Thyroid gland (tissue), 4 donors: Measurements from ENCODE around the gene DCPS. TPM values are rescaled to one million over a fixed set of nuclear protein-coding genes. Genes with fewer than 3 reads are reported as not detected.

ENCODE experiments used
- DNase-seq, 2 donors: peaks; one replicate each; pipeline ENCODE4 v3.0.0-alpha.2; 2019
- H3K27ac ChIP-seq, 3 donors: fragments of 200-600 bp; sonication (generic); 1 replicate in 2 of 3; 2 replicates in 1 of 3; pipeline ENCODE4 v1.5.1; 2016 to 2019; ENCODE audit warnings: mild to moderate bottlenecking in 1 of 3, moderate library complexity in 1 of 3
- H3K27me3 ChIP-seq: fragments of 200-600 bp; sonication (generic); one replicate; pipeline ENCODE4 v1.5.1; 2019
- H3K36me3 ChIP-seq, 2 donors: fragments of 200-600 bp; sonication (generic); one replicate each; pipeline ENCODE4 v1.5.1; 2016 to 2019
- H3K4me1 ChIP-seq, 2 donors: fragments of 200-600 bp; sonication (generic); one replicate each; pipeline ENCODE4 v1.5.1; 2017 to 2019
- H3K4me3 ChIP-seq, 3 donors: fragments of 200-600 bp; sonication (generic); replicated peaks in 1 of 3; 1 replicate in 2 of 3; 2 replicates in 1 of 3; pipeline ENCODE4 v1.5.1; 2016; ENCODE audit warnings: mild to moderate bottlenecking in 1 of 3
- H3K9me3 ChIP-seq: fragments of 200-600 bp; sonication (generic); one replicate; pipeline ENCODE4 v1.5.1; 2017
- CTCF ChIP-seq, 6 experiments: fragments of 200-600 bp in 3 of 6; fragments of 450-650 bp in 3 of 6; sonication (generic) in 3 of 6; IDR thresholded peaks; one replicate each; pipeline ENCODE4 v1.5.1; 2016 to 2019; ENCODE audit warnings: antibody characterized with exemption in 6 of 6, mild to moderate bottlenecking in 2 of 6, inconsistent platforms in 1 of 6, moderate library complexity in 1 of 6
- POLR2A ChIP-seq, 2 donors: fragments of 450-650 bp; IDR thresholded peaks; one replicate each; pipeline ENCODE4 v1.6.1; 2017; ENCODE audit warnings: antibody characterized with exemption in 2 of 2, mild to moderate bottlenecking in 2 of 2, moderate library complexity in 1 of 2
- WGBS, 2 donors: methylation state at CpG; one replicate each; pipeline ENCODE4 v1.1.5; 2017; 5-methylcytosine and 5-hydroxymethylcytosine counted together
- intact Hi-C: fragments of 100-400 bp; cut with DNase I; formaldehyde crosslinking; loops from one replicate; pipeline ENCODE4 v1.15.1; 2023
- total RNA-seq, 4 donors: library from RNA; depleted of rRNA; stranded (reverse); fragments of >200 nt; gene quantifications; one replicate each; pipeline ENCODE4 v1.2.3, GENCODE V29; 2016

DCPS gene
- total RNA-seq, 4 donors from 2014 or later = 6.1 to 18.9 (median 13.9) TPM

GRCh38 chr11:126268361-126268707, 35.5 kb upstream of the DCPS start:
- WGBS, 2 donors = 0 to 1% methylated on average over 23 of the region's 23 CpGs
- H3K36me3 ChIP-seq = peaks cover 37 to 40% of the 10 kb centered on the region in 2 donors
- intact Hi-C loops = loop anchor here (5.0 kb wide), 1 partner anchor 56 kb away; the partner anchor contains the start of genes FAM118B and RPUSD4

GRCh38 chr11:126268708-126269579, 34.9 kb upstream of the DCPS start, which contains the start of the genes FOXRED1 and SRPRA:
FOXRED1 (plus strand) TSS chr11:126269154; CDS start chr11:126269207, 53 bp downstream.
SRPRA (minus strand) TSS chr11:126268895; CDS start chr11:126268804, 91 bp downstream.
- Histone ChIP-seq H3K4me1 (peaks cover 8 to 11% of the 10 kb centered on the region in 2 donors), H3K27ac (peak within 1 kb of the TSS; percentile 69 to 90 (median 83)), H3K36me3 (peaks cover 34 to 37% of the 10 kb centered on the region in 2 donors), H3K27me3 (no peaks in the 10 kb centered on the region), H3K9me3 (no peaks in the 10 kb centered on the region), H3K4me3 (peak within 1 kb of the TSS; percentile 21 to 83 (median 74))
- WGBS, 2 donors = 0 to 1% methylated on average over 9 to 33 of the region's 64 CpGs
- DNase-seq = peak; percentile 100
- intact Hi-C loops = loop anchor here (5.0 kb wide), 1 partner anchor 57 kb away; the partner anchor contains the start of genes FAM118B and RPUSD4
- TF ChIP-seq POLR2A (IDR thresholded peaks at IDR 0.05) (peak in 1 of 2 donors; percentile 85), CTCF (IDR thresholded peaks at IDR 0.05) (peak in 1 of 6 experiments; percentile 9)

More at GRCh38 chr11:126268361-126268707, 35.5 kb upstream of the DCPS start:
- Histone ChIP-seq H3K27ac (peak overlapping the region; percentile 69 to 90 (median 81)), H3K27me3 (no peaks in the 10 kb centered on the region), H3K4me3 (peak overlapping the region; percentile 3 to 83 (median 74)), H3K9me3 (no peaks in the 10 kb centered on the region), H3K4me1 (peaks cover 8 to 11% of the 10 kb centered on the region in 2 donors)
- TF ChIP-seq POLR2A (IDR thresholded peaks at IDR 0.05) (no peak), CTCF (IDR thresholded peaks at IDR 0.05) (no peak)
- no peak for DNase-seq

GRCh38 chr11:126277322-126277721, 26.5 kb upstream of the DCPS start:
- intact Hi-C loops = no loop called here

GRCh38 chr11:126277780-126278179, 26.1 kb upstream of the DCPS start:
- TF ChIP-seq CTCF (IDR thresholded peaks at IDR 0.05) = no peak
- no peak for TF ChIP-seq POLR2A (IDR thresholded peaks at IDR 0.05)
- WGBS, 2 donors = 89 to 90% methylated on average over 4 of the region's 4 CpGs
- H3K27me3 ChIP-seq = no peaks in the 10 kb centered on the region

More at GRCh38 chr11:126277322-126277721, 26.5 kb upstream of the DCPS start:
- Histone ChIP-seq H3K27ac (no peak overlapping the region), H3K27me3 (no peaks in the 10 kb centered on the region), H3K9me3 (no peaks in the 10 kb centered on the region), H3K4me3 (no peak overlapping the region), H3K36me3 (peaks cover 0 to 7% of the 10 kb centered on the region in 2 donors), H3K4me1 (peaks cover 5 to 9% of the 10 kb centered on the region in 2 donors)
- no peak for DNase-seq
- TF ChIP-seq POLR2A (IDR thresholded peaks at IDR 0.05) (no peak), CTCF (IDR thresholded peaks at IDR 0.05) (no peak)
- WGBS, 2 donors = 96 to 97% methylated on average over 11 of the region's 11 CpGs

More at GRCh38 chr11:126277780-126278179, 26.1 kb upstream of the DCPS start:
- DNase-seq = no peak
- Histone ChIP-seq H3K27ac (no peak overlapping the region), H3K4me1 (peaks cover 5 to 10% of the 10 kb centered on the region in 2 donors), H3K36me3 (peaks cover 0 to 7% of the 10 kb centered on the region in 2 donors), H3K4me3 (no peak overlapping the region), H3K9me3 (no peaks in the 10 kb centered on the region)
- intact Hi-C loops = no loop called here
